Endothelial cell of umbilical vein (primary cell): ENCODE results near the gene SMARCC2. TPM values are rescaled to one million over a fixed set of nuclear protein-coding genes. Genes with fewer than 3 reads are reported as not detected.

Source experiments
- BruUV-seq: library from RNA; stranded (reverse); fragments of 400-500 nt; replicated peaks from 2 replicates; lab custom pipeline; 2021; lab: Mats Ljungman, UMichigan
- CTCF ChIA-PET: fragments of 300-600, 350-600 bp; sonication (Branson Sonifier 250); formaldehyde crosslinking; loops from one replicate; lab custom pipeline; 2021; ENCODE audit warnings: antibody characterized with exemption, inconsistent platforms; lab: Charles Lee
- POLR2A ChIA-PET: fragments of 300-600, 350-600 bp; sonication (Branson Sonifier 250); formaldehyde crosslinking; loops from one replicate; lab custom pipeline; 2021; ENCODE audit warnings: antibody characterized with exemption, inconsistent platforms; lab: Charles Lee
- DNase-seq: peaks from one replicate; pipeline ENCODE4 v3.0.0-alpha.2; 2011; ENCODE audit warnings: low read depth, low spot score
- FAIRE-seq: peaks from 2 replicates; lab custom pipeline; 2011; peaks lifted over from hg19 to GRCh38; lab: Jason Lieb, UNC
- H2AFZ ChIP-seq: 2 replicates; pipeline ENCODE4 v1.6.0; 2012; ENCODE audit warnings: low read depth, low read length, control low read depth, inconsistent platforms
- H3K27ac ChIP-seq: 2 replicates; pipeline ENCODE4 v1.5.1; 2011; ENCODE audit warnings: low read depth, mild to moderate bottlenecking, control low read depth, low read length, moderate library complexity; ENCODE audit not compliant: insufficient read depth
- H3K27me3 ChIP-seq, 2 experiments: 2 replicates each; pipeline versions ENCODE4 v1.6.0 to v1.6.1; 2011; ENCODE audit warnings: low read length in 2 of 2, mixed read lengths in 1 of 2; ENCODE audit not compliant: control insufficient read depth in 2 of 2, insufficient read depth in 2 of 2
- H3K36me3 ChIP-seq, 2 experiments: 2 replicates in 1 of 2; 3 replicates in 1 of 2; pipeline ENCODE4 v1.5.1; 2011; ENCODE audit warnings: low read length in 2 of 2, mild to moderate bottlenecking in 1 of 2, moderate library complexity in 1 of 2; ENCODE audit not compliant: control insufficient read depth in 2 of 2, insufficient read depth in 2 of 2; ENCODE audit errors: extremely low read depth in 1 of 2
- H3K4me1 ChIP-seq: 3 replicates; pipeline ENCODE4 v1.5.1; 2011; ENCODE audit warnings: mild to moderate bottlenecking, low read length; ENCODE audit not compliant: control insufficient read depth, insufficient read depth; ENCODE audit errors: extremely low read depth
- H3K4me2 ChIP-seq: 2 replicates; pipeline ENCODE4 v1.6.1; 2011; ENCODE audit warnings: low read length, control low read depth, mixed read lengths; ENCODE audit not compliant: insufficient read depth
- H3K4me3 ChIP-seq, 3 experiments: fragments of 200-600 bp in 1 of 3; sonication (generic), shearing (Covaris generic) in 1 of 3; replicated peaks in 1 of 3; 2 replicates each; pipeline ENCODE4 v1.5.1; 2011 to 2016; ENCODE audit warnings: control low read depth in 3 of 3, low read length in 3 of 3, mild to moderate bottlenecking in 2 of 3, inconsistent platforms in 1 of 3, low read depth in 1 of 3, moderate library complexity in 1 of 3; ENCODE audit not compliant: insufficient read depth in 1 of 3
- H3K79me2 ChIP-seq: 2 replicates; pipeline ENCODE4 v1.6.0; 2012; ENCODE audit warnings: low read length, inconsistent platforms; ENCODE audit not compliant: control insufficient read depth, insufficient read depth
- H3K9ac ChIP-seq: replicated peaks from 2 replicates; pipeline ENCODE3; 2011; ENCODE audit warnings: low read length, control low read depth; ENCODE audit not compliant: insufficient read depth; ENCODE audit errors: extremely low read depth
- H3K9me1 ChIP-seq: replicated peaks from 3 replicates; pipeline ENCODE4 v1.6.0; 2011; ENCODE audit warnings: mild to moderate bottlenecking, low read length; ENCODE audit not compliant: control insufficient read depth, insufficient read depth; ENCODE audit errors: extremely low read depth
- H3K9me3 ChIP-seq: replicated peaks from 2 replicates; pipeline ENCODE4 v1.5.1; 2012; ENCODE audit warnings: low read length, inconsistent platforms; ENCODE audit not compliant: control insufficient read depth, insufficient read depth
- H4K20me1 ChIP-seq: replicated peaks from 2 replicates; pipeline ENCODE3; 2011; ENCODE audit warnings: mild to moderate bottlenecking, low read length; ENCODE audit not compliant: control insufficient read depth, insufficient read depth; ENCODE audit errors: extremely low read depth
- EZH2 ChIP-seq: IDR thresholded peaks from 2 replicates; pipeline ENCODE4 v1.6.1; 2012; ENCODE audit warnings: borderline replicate concordance, low read depth, mild to moderate bottlenecking, moderate library complexity, low read length, inconsistent platforms; ENCODE audit not compliant: severe bottlenecking
- FOS ChIP-seq: IDR thresholded peaks from 2 replicates; pipeline ENCODE4 v1.6.1; 2011; ENCODE audit warnings: mild to moderate bottlenecking, low read length, moderate library complexity, borderline replicate concordance; ENCODE audit not compliant: insufficient read depth
- JUN ChIP-seq: IDR thresholded peaks from 2 replicates; pipeline ENCODE4 v1.6.1; 2011; ENCODE audit warnings: borderline replicate concordance, low read depth; ENCODE audit not compliant: insufficient read length, insufficient read depth
- MYC ChIP-seq: IDR thresholded peaks from one replicate; pipeline ENCODE4 v1.6.1; 2011; ENCODE audit warnings: mild to moderate bottlenecking, low read depth, low read length
- POLR2A ChIP-seq: IDR thresholded peaks from 2 replicates; pipeline ENCODE4 v1.6.1; 2012; ENCODE audit warnings: low read depth, mild to moderate bottlenecking, control low read depth, low read length
- POLR2AphosphoS5 ChIP-seq: IDR thresholded peaks from 2 replicates; pipeline ENCODE4 v1.6.1; 2012; ENCODE audit warnings: low read depth, mild to moderate bottlenecking, control low read depth, low read length, moderate library complexity; ENCODE audit not compliant: insufficient read depth
- dilution Hi-C: fragments of 300-500 bp; cut with MboI; formaldehyde crosslinking; loops from one replicate; pipeline ENCODE4 v1.15.0; 2019; ENCODE audit warnings: low sequenced_read_pairs; ENCODE audit not compliant: extremely low pct_ligation_motif_present
- intact Hi-C: fragments of 100-400 bp; cut with micrococcal nuclease; formaldehyde crosslinking; loops from one replicate; pipeline ENCODE4 v1.10.0; 2022
- polyA plus RNA-seq, 4 experiments: library from polyadenylated mRNA; depleted of rRNA in 3 of 4; stranded (reverse) in 3 of 4; unstranded in 1 of 4; fragments of >200 nt; gene quantifications; 2 replicates each; pipeline versions ENCODE4 v1.2.1 to v1.2.3, GENCODE V29; 2011 to 2012; ENCODE audit warnings: missing spikeins in 1 of 4
- total RNA-seq: library from RNA; stranded (reverse); gene quantifications from 2 replicates; pipeline ENCODE4 v1.2.3, GENCODE V29; 2021
- TF ChIP-seq, protein P1 (sequence below): IDR thresholded peaks from 2 replicates; pipeline ENCODE4 v1.6.1; 2011; ENCODE audit not compliant: insufficient read depth, insufficient read length
- TF ChIP-seq, protein P2 (sequence below), 2 donors: IDR thresholded peaks; 1 replicate in 1 of 2; 2 replicates in 1 of 2; pipeline ENCODE4 v1.5.1; 2011; ENCODE audit warnings: low read length in 2 of 2, mild to moderate bottlenecking in 2 of 2, moderate library complexity in 2 of 2, control low read depth in 1 of 2, inconsistent platforms in 1 of 2, low read depth in 1 of 2; ENCODE audit not compliant: insufficient read depth in 1 of 2; ENCODE audit errors: extremely low read depth in 1 of 2

Gene SMARCC2
- total and polyA plus RNA-seq, 2 donors (not counting 3 experiments of a cell fraction or from before 2014, with no cell fraction given), result 51.9 to 121 TPM

DNA sequence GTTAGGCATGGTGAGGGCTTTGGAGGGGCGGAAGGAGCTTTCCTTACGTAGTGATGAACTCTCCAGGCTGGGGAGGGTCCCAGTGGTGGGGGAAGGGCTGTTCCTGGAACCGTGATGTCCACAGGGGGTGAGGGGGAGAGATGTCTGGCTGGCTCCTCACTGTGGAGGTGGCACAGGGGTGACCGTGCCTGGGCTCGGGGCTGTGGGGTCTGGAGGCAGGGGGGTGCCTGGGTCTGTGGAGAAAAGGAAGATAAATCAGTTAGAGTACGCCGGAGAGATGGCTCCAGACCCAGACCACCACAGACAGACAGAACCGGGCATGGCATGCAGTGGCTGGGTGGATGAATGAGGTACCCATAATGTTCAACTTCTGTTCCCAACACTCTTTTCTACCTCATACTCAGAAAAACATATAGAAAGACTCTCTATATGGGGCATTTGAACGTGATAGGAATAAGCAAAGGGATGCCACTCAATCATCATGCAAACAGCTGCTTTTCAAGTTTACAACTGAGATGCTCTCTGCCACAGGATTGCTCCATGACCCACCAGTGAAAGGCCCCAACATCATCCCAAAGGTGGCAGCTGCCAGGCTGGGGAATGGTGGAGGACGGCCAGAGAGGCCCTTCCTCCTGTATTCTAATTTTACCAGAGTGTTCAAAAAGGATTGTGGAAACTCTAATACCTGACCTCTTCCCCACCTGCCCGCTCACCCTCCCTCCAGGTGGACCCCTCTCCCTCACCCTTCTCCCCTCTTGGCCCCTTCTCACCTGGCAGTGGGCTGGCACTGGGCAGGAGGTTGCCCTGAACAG, 25.5 kb downstream of the SMARCC2 start:
- Histone ChIP-seq H3K4me1 (peaks cover 17% of the 10 kb centered on the region), H3K27me3 (no peaks in the 10 kb centered on the region), H3K4me2 (no peak overlapping the region), H4K20me1 (no peaks in the 10 kb centered on the region), H3K9me1 (no peaks in the 10 kb centered on the region), H3K9ac (no peak overlapping the region), H3K9me3 (no peaks in the 10 kb centered on the region), H3K79me2 (peaks cover 27% of the 10 kb centered on the region), H3K36me3 (peaks cover 24 to 46% of the 10 kb centered on the region in 2 experiments), H2AFZ (no peak overlapping the region), H3K4me3 (no peak overlapping the region), H3K27ac (no peak overlapping the region)
- CTCF ChIA-PET, result interaction anchor here (1.2 to 3.3 kb wide), 6 partner anchors 12 to 45 kb away, joined by 3 to 16 read pairs (median 10); partner anchors contain the start of genes ESYT1, SMARCC2 and ZC3H10
- dilution Hi-C loops (no loop called here), intact Hi-C loops (no loop called here)
- POLR2A ChIA-PET, result interaction anchor here (0.8 to 3.9 kb wide), 8 partner anchors 8 to 46 kb away, joined by 3 to 23 read pairs (median 6); partner anchors contain the start of genes ESYT1, SMARCC2 and ZC3H10
- DNase-seq (no peak), FAIRE-seq (no peak)
- TF ChIP-seq JUN (no peak), POLR2A (peak; percentile 82), POLR2AphosphoS5 (peak; percentile 65), MYC (no peak), EZH2 (no peak), FOS (no peak)
- TF ChIP-seq, protein P1, sequence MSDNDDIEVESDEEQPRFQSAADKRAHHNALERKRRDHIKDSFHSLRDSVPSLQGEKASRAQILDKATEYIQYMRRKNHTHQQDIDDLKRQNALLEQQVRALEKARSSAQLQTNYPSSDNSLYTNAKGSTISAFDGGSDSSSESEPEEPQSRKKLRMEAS, result no peak
- TF ChIP-seq, protein P2, sequence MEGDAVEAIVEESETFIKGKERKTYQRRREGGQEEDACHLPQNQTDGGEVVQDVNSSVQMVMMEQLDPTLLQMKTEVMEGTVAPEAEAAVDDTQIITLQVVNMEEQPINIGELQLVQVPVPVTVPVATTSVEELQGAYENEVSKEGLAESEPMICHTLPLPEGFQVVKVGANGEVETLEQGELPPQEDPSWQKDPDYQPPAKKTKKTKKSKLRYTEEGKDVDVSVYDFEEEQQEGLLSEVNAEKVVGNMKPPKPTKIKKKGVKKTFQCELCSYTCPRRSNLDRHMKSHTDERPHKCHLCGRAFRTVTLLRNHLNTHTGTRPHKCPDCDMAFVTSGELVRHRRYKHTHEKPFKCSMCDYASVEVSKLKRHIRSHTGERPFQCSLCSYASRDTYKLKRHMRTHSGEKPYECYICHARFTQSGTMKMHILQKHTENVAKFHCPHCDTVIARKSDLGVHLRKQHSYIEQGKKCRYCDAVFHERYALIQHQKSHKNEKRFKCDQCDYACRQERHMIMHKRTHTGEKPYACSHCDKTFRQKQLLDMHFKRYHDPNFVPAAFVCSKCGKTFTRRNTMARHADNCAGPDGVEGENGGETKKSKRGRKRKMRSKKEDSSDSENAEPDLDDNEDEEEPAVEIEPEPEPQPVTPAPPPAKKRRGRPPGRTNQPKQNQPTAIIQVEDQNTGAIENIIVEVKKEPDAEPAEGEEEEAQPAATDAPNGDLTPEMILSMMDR (IDR thresholded peaks at IDR 0.05; ENCODE audit: extremely low read depth in 1 of 2, insufficient read depth in 1 of 2, low read depth in 1 of 2, low read length in 2 of 2), result no peak
- BruUV-seq, result no TSS peak
